Measurements from ENCODE around the gene KLHL22.

- no peak for TF ChIP-seq CTCF (conservative IDR thresholded peaks at IDR 0.05; ENCODE audit: low read depth, low read length)
- no peak for TF ChIP-seq EZH2 (IDR thresholded peaks at IDR 0.05; ENCODE audit: borderline replicate concordance, low read depth, low read length, poor library complexity, severe bottlenecking)
Observed at GRCh38 chr22:20497426-20497825, 1.8 kb upstream of the KLHL22 start.
